Inferior parietal cortex (tissue), 1 donor: Measurements from ENCODE around the gene ATP11B.
"Not testable (repeated sequence)": the region's sequence is repeated elsewhere in the genome, so short reads cannot be mapped to it uniquely, and the experiment has no call there.

Experiments
- DNase-seq: peaks from one replicate; pipeline ENCODE4 v3.0.0-alpha.2; 2016; ENCODE audit errors: extremely low spot score

ATP11B gene

GRCh38 chr3:182794455-182795388 is 1.4 kb downstream of the ATP11B start:
- no peak for DNase-seq

GRCh38 chr3:182795389-182795782 is 2.1 kb downstream of the ATP11B start:
- no peak for DNase-seq

GRCh38 chr3:182796310-182796709 is 3.0 kb downstream of the ATP11B start:
- DNase-seq, result no peak

- no peak for DNase-seq
Measured at GRCh38 chr3:182797876-182798275, 4.6 kb downstream of the ATP11B start.

- not testable (repeated sequence) for DNase-seq
Measured at GRCh38 chr3:182799143-182799542, 5.8 kb downstream of the ATP11B start.

GRCh38 chr3:182800508-182800907 is 7.2 kb downstream of the ATP11B start:
- DNase-seq, result no peak

GRCh38 chr3:182802413-182803390 is 9.4 kb downstream of the ATP11B start:
- no peak for DNase-seq

- no peak for DNase-seq
Measured at GRCh38 chr3:182803596-182803995, 10.3 kb downstream of the ATP11B start.

GRCh38 chr3:182807061-182807460 is 13.8 kb downstream of the ATP11B start:
- DNase-seq, result no peak

GRCh38 chr3:182808041-182808770 is 14.9 kb downstream of the ATP11B start:
- no peak for DNase-seq

- DNase-seq, result no peak
Measured at GRCh38 chr3:182809531-182809930, 16.2 kb downstream of the ATP11B start.

- no peak for DNase-seq
Measured at GRCh38 chr3:182810574-182811268, 17.4 kb downstream of the ATP11B start.

- no peak for DNase-seq
Measured at GRCh38 chr3:182811269-182811596, 17.9 kb downstream of the ATP11B start.

- no peak for DNase-seq
Measured at GRCh38 chr3:182812123-182812522, 18.8 kb downstream of the ATP11B start.

- no peak for DNase-seq
Measured at GRCh38 chr3:182814419-182815062, 21.2 kb downstream of the ATP11B start.

GRCh38 chr3:182816181-182816580 is 22.9 kb downstream of the ATP11B start:
- no peak for DNase-seq

GRCh38 chr3:182818296-182818978 is 25.1 kb downstream of the ATP11B start:
- DNase-seq, result no peak

- DNase-seq, result no peak
Measured at GRCh38 chr3:182821221-182821981, 28.1 kb downstream of the ATP11B start.

GRCh38 chr3:182822260-182822659 is 29.0 kb downstream of the ATP11B start:
- DNase-seq, result not testable (repeated sequence)
